H1 (cell line): ENCODE data around the gene FBXO21. TPM values are rescaled to one million over a fixed set of nuclear protein-coding genes. Genes with fewer than 3 reads are reported as not detected.

Experiments used
- CTCF ChIA-PET: fragments of 300-600 bp; sonication (Branson Sonifier 250); formaldehyde crosslinking; loops from one replicate; lab custom pipeline; 2021; ENCODE audit not compliant: partially characterized antibody; lab: Charles Lee
- POLR2A ChIA-PET: fragments of 300-600 bp; sonication (Branson Sonifier 250); formaldehyde crosslinking; loops from one replicate; lab custom pipeline; 2021; ENCODE audit warnings: inconsistent platforms; ENCODE audit not compliant: partially characterized antibody; lab: Charles Lee
- DNase-seq, 2 experiments: peaks; one replicate each; pipeline versions ENCODE4 v3.0.0 to v3.0.0-alpha.2; 2010 to 2022; ENCODE audit warnings: low spot score in 2 of 2, low read depth in 1 of 2, mixed read lengths in 1 of 2
- FAIRE-seq: peaks from 2 replicates; lab custom pipeline; 2011; peaks lifted over from hg19 to GRCh38; lab: Jason Lieb, UNC
- H2AFZ ChIP-seq: 2 replicates; pipeline ENCODE4 v1.8.1; 2012; ENCODE audit warnings: low read length, inconsistent platforms
- H2AK5ac ChIP-seq: 2 replicates; pipeline ENCODE4 v1.6.1; 2013; ENCODE audit warnings: low read depth, low read length
- H2BK120ac ChIP-seq: replicated peaks from 2 replicates; pipeline ENCODE3; 2013; ENCODE audit warnings: low read depth, low read length, inconsistent platforms
- H2BK12ac ChIP-seq: 2 replicates; pipeline ENCODE4 v1.6.1; 2013; ENCODE audit warnings: low read depth, low read length
- H2BK15ac ChIP-seq: 2 replicates; pipeline ENCODE4 v1.6.1; 2013; ENCODE audit warnings: low read length
- H2BK20ac ChIP-seq: 2 replicates; pipeline ENCODE4 v1.6.1; 2013; ENCODE audit warnings: low read length
- H2BK5ac ChIP-seq: 2 replicates; pipeline ENCODE4 v1.6.1; 2013; ENCODE audit warnings: low read depth, low read length
- H3K14ac ChIP-seq: 2 replicates; pipeline ENCODE4 v1.6.1; 2013; ENCODE audit warnings: inconsistent platforms; ENCODE audit not compliant: insufficient read length
- H3K18ac ChIP-seq: 2 replicates; pipeline ENCODE4 v1.6.1; 2013; ENCODE audit warnings: low read length; ENCODE audit errors: extremely low read depth
- H3K23ac ChIP-seq: 2 replicates; pipeline ENCODE4 v1.6.1; 2013; ENCODE audit warnings: inconsistent platforms; ENCODE audit not compliant: insufficient read length
- H3K23me2 ChIP-seq: 2 replicates; pipeline ENCODE4 v1.6.1; 2013; ENCODE audit warnings: low read depth, low read length
- H3K27ac ChIP-seq: 2 replicates; pipeline ENCODE4 v1.6.1; 2011; ENCODE audit warnings: low read depth, low read length, inconsistent platforms
- H3K27me3 ChIP-seq, 4 experiments: replicated peaks in 1 of 4; 1 replicate in 1 of 4; 2 replicates in 3 of 4; pipeline versions ENCODE4 v1.6.1 to v1.8.1; 2011 to 2013; ENCODE audit warnings: low read length in 3 of 4, mild to moderate bottlenecking in 3 of 4, inconsistent platforms in 2 of 4, mixed read lengths in 2 of 4, moderate library complexity in 1 of 4; ENCODE audit not compliant: control insufficient read depth in 3 of 4, insufficient read depth in 3 of 4; ENCODE audit errors: extremely low read depth in 1 of 4
- H3K36me3 ChIP-seq, 4 experiments: 2 replicates each; pipeline versions ENCODE4 v1.6.1 to v1.8.1; 2011 to 2013; ENCODE audit warnings: mild to moderate bottlenecking in 4 of 4, low read length in 3 of 4, moderate library complexity in 2 of 4, control low read depth in 1 of 4, inconsistent platforms in 1 of 4; ENCODE audit not compliant: insufficient read depth in 4 of 4, control insufficient read depth in 2 of 4
- H3K4ac ChIP-seq: replicated peaks from 2 replicates; pipeline ENCODE3; 2013; ENCODE audit warnings: low read length, low read depth, mixed read lengths, inconsistent platforms; ENCODE audit not compliant: insufficient read length
- H3K4me1 ChIP-seq, 4 experiments: replicated peaks in 1 of 4; 1 replicate in 1 of 4; 2 replicates in 3 of 4; pipeline versions ENCODE4 v1.6.1 to v1.8.1; 2011 to 2013; ENCODE audit warnings: low read length in 3 of 4, inconsistent platforms in 2 of 4, mixed read lengths in 1 of 4; ENCODE audit not compliant: insufficient read depth in 4 of 4, control insufficient read depth in 3 of 4
- H3K4me2 ChIP-seq, 2 experiments: 2 replicates each; pipeline versions ENCODE4 v1.6.1 to v1.8.1; 2011 to 2013; ENCODE audit warnings: low read depth in 2 of 2, low read length in 2 of 2, control low read depth in 1 of 2, inconsistent platforms in 1 of 2, mild to moderate bottlenecking in 1 of 2; ENCODE audit not compliant: insufficient read depth in 1 of 2
- H3K4me3 ChIP-seq, 4 experiments: fragments of 200-600, 300-600 bp in 1 of 4; sonication (generic), shearing (Covaris generic), sonication (Bioruptor Twin) in 1 of 4; 2 replicates each; pipeline versions ENCODE4 v1.5.1 to v1.8.1; 2011 to 2016; ENCODE audit warnings: low read length in 4 of 4, low read depth in 3 of 4, control low read depth in 2 of 4, inconsistent platforms in 2 of 4, mild to moderate bottlenecking in 2 of 4, mixed read lengths in 1 of 4, moderate library complexity in 1 of 4; ENCODE audit not compliant: insufficient read depth in 2 of 4; ENCODE audit errors: extremely low read depth in 1 of 4
- H3K56ac ChIP-seq: replicated peaks from 2 replicates; pipeline ENCODE3; 2013; ENCODE audit warnings: low read depth, mild to moderate bottlenecking, mixed read lengths, low read length, inconsistent platforms; ENCODE audit not compliant: insufficient read length
- H3K79me1 ChIP-seq: 2 replicates; pipeline ENCODE4 v1.6.1; 2013; ENCODE audit warnings: low read depth, low read length, control low read depth
- H3K79me2 ChIP-seq, 2 experiments: 2 replicates each; pipeline versions ENCODE4 v1.6.1 to v1.8.1; 2012 to 2013; ENCODE audit warnings: low read length in 2 of 2, mild to moderate bottlenecking in 2 of 2, inconsistent platforms in 1 of 2; ENCODE audit not compliant: insufficient read depth in 2 of 2, control insufficient read depth in 1 of 2
- H3K9ac ChIP-seq, 4 experiments: replicated peaks in 1 of 4; 1 replicate in 1 of 4; 2 replicates in 3 of 4; pipeline versions ENCODE4 v1.6.1 to v1.8.1; 2011 to 2013; ENCODE audit warnings: low read depth in 3 of 4, low read length in 3 of 4, control low read depth in 2 of 4, mild to moderate bottlenecking in 2 of 4, moderate library complexity in 2 of 4, inconsistent platforms in 1 of 4; ENCODE audit errors: extremely low read depth in 1 of 4
- H3K9me3 ChIP-seq, 2 experiments: 2 replicates each; pipeline versions ENCODE4 v1.6.1 to v1.8.1; 2012 to 2013; ENCODE audit warnings: mild to moderate bottlenecking in 2 of 2, moderate library complexity in 2 of 2, control low read depth in 1 of 2, inconsistent platforms in 1 of 2, low read depth in 1 of 2, low read length in 1 of 2, mixed read lengths in 1 of 2; ENCODE audit not compliant: insufficient read depth in 2 of 2
- H4K20me1 ChIP-seq, 2 experiments: replicated peaks in 1 of 2; 2 replicates each; pipeline versions ENCODE3 to v1.8.1; 2011 to 2013; ENCODE audit warnings: inconsistent platforms in 2 of 2, low read length in 2 of 2, mild to moderate bottlenecking in 1 of 2; ENCODE audit not compliant: insufficient read depth in 2 of 2, control insufficient read depth in 1 of 2
- H4K5ac ChIP-seq: 2 replicates; pipeline ENCODE4 v1.6.1; 2013; ENCODE audit warnings: low read length, low read depth, mixed read lengths, inconsistent platforms; ENCODE audit not compliant: insufficient read length
- H4K8ac ChIP-seq: 2 replicates; pipeline ENCODE4 v1.8.0; 2013; ENCODE audit warnings: mild to moderate bottlenecking, moderate library complexity, low read length, inconsistent platforms; ENCODE audit not compliant: insufficient read depth; ENCODE audit errors: extremely low read depth
- H4K91ac ChIP-seq: replicated peaks from 2 replicates; pipeline ENCODE3; 2013; ENCODE audit warnings: low read length, mixed read lengths, inconsistent platforms; ENCODE audit not compliant: insufficient read length
- CREB1 ChIP-seq: IDR thresholded peaks from 2 replicates; pipeline ENCODE4 v1.6.1; 2012; ENCODE audit warnings: inconsistent platforms
- CTCF ChIP-seq, 3 experiments: IDR thresholded peaks; 1 replicate in 2 of 3; 2 replicates in 1 of 3; pipeline versions ENCODE4 v1.5.1 to v1.6.1; 2011; ENCODE audit warnings: low read length in 3 of 3, mild to moderate bottlenecking in 3 of 3, inconsistent platforms in 2 of 3, low read depth in 1 of 3, moderate library complexity in 1 of 3; ENCODE audit not compliant: insufficient read depth in 1 of 3; ENCODE audit errors: control extremely low read depth in 1 of 3
- HDAC2 ChIP-seq, 2 experiments: fragments of 300-600 bp in 1 of 2; sonication (generic) in 1 of 2; IDR thresholded peaks; 2 replicates each; pipeline ENCODE4 v1.6.1; 2011 to 2012; ENCODE audit warnings: low read depth in 2 of 2, low read length in 2 of 2, mild to moderate bottlenecking in 2 of 2, moderate library complexity in 2 of 2, borderline replicate concordance in 1 of 2, inconsistent platforms in 1 of 2
- NANOG ChIP-seq: IDR thresholded peaks from 2 replicates; pipeline ENCODE4 v1.6.1; 2011; ENCODE audit warnings: low read length, low read depth, mild to moderate bottlenecking, inconsistent platforms; ENCODE audit not compliant: insufficient read depth, poor library complexity, severe bottlenecking
- RAD21 ChIP-seq, 2 experiments: IDR thresholded peaks in 1 of 2; conservative IDR thresholded peaks in 1 of 2; 2 replicates each; pipeline ENCODE4 v1.6.1; 2011; ENCODE audit warnings: low read depth in 2 of 2, low read length in 2 of 2, improper control_type of control experiment in 1 of 2, inconsistent platforms in 1 of 2, mild to moderate bottlenecking in 1 of 2, moderate library complexity in 1 of 2
- RBBP5 ChIP-seq: IDR thresholded peaks from 2 replicates; pipeline ENCODE4 v1.7.1; 2012; ENCODE audit warnings: low read depth, mild to moderate bottlenecking, inconsistent platforms, low read length, moderate library complexity, borderline replicate concordance
- RNF2 ChIP-seq: fragments of 200-900, 300-1000 bp; sonication (generic); IDR thresholded peaks from 2 replicates; pipeline ENCODE4 v1.7.1; 2016; ENCODE audit warnings: borderline replicate concordance, low read depth, mild to moderate bottlenecking, antibody characterized with exemption, low read length; ENCODE audit not compliant: poor library complexity, severe bottlenecking; ENCODE audit errors: missing control alignments
- SIX5 ChIP-seq: IDR thresholded peaks from 2 replicates; pipeline ENCODE4 v1.6.1; 2011; ENCODE audit warnings: mild to moderate bottlenecking, low read depth, low read length
- SP2 ChIP-seq: IDR thresholded peaks from 2 replicates; pipeline ENCODE4 v1.6.1; 2012; ENCODE audit warnings: mild to moderate bottlenecking, low read length, inconsistent platforms
- TAF7 ChIP-seq: optimal IDR thresholded peaks from 2 replicates; pipeline ENCODE3; 2011; ENCODE audit warnings: low read depth, mild to moderate bottlenecking, inconsistent platforms, low read length, moderate library complexity, borderline replicate concordance
- WGBS, 2 experiments: shearing (Covaris generic) in 1 of 2; methylation state at CpG; one replicate each; pipeline versions ENCODE4 v1.1.6 to v1.1.7; 2013 to 2015; ENCODE audit warnings: low lambda C conversion rate in 2 of 2, mixed read lengths in 2 of 2, inconsistent platforms in 1 of 2, low coverage in 1 of 2, missing lambda C conversion rate in 1 of 2; ENCODE audit not compliant: insufficient replicate concordance in 2 of 2, insufficient coverage in 1 of 2, insufficient read length in 1 of 2; ENCODE audit errors: extremely low coverage in 1 of 2, missing lambda C conversion rate in 1 of 2; 5-methylcytosine and 5-hydroxymethylcytosine counted together
- polyA plus RNA-seq, 7 experiments: library from polyadenylated mRNA; depleted of rRNA in 3 of 7; stranded (reverse) in 5 of 7; unstranded in 2 of 7; fragments of >200 nt in 5 of 7; fragments of 200-250 nt in 2 of 7; gene quantifications; 1 replicate in 5 of 7; 2 replicates in 1 of 7; 4 replicates in 1 of 7; pipeline versions ENCODE4 v1.2.1 to v1.2.3, GENCODE V29; 2011 to 2013; ENCODE audit warnings: missing spikeins in 2 of 7, mixed read lengths in 2 of 7
- total RNA-seq: library from RNA; stranded (reverse); fragmentation: NEBNext Ultra II Directional; extraction: Animal tissue kit (Norgen Biotek cat#: 25700); gene quantifications from 2 replicates; pipeline ENCODE4 v1.2.1, GENCODE V29; 2021

The FBXO21 gene
- total and polyA plus RNA-seq, 2 of the 8 experiments (the other 6 are each of a cell fraction or from before 2014, with no cell fraction given): 57.0 to 80.6 TPM

- no peak overlapping the region for H3K9ac ChIP-seq
- no peak overlapping the region for H2BK15ac ChIP-seq
- no peak overlapping the region for H2BK120ac ChIP-seq
- H4K91ac ChIP-seq: no peak overlapping the region
- no peak overlapping the region for H2AFZ ChIP-seq
- H3K27me3 ChIP-seq: peaks cover 5 to 10% (median 8%) of the 10 kb centered on the region in 4 experiments
- 90% methylated on average over 11 of the region's 11 CpGs; no CpG with 5 or more reads in 1 of the 2 experiments for WGBS, 2 experiments
- POLR2A ChIA-PET: no interaction called here
- no peaks in the 10 kb centered on the region for H3K79me1 ChIP-seq
- no peak overlapping the region for H3K4ac ChIP-seq
- H3K36me3 ChIP-seq: no peaks in the 10 kb centered on the region
- no peaks in the 10 kb centered on the region for H4K20me1 ChIP-seq
- H3K4me2 ChIP-seq: no peak overlapping the region
- no peak overlapping the region for H2BK12ac ChIP-seq
- no peak overlapping the region for H3K23ac ChIP-seq
- H3K56ac ChIP-seq: no peak overlapping the region
- CTCF ChIA-PET: interaction anchor here (0.6 to 8.3 kb wide), 13 partner anchors 8 to 1121 kb away, joined by 3 to 43 read pairs (median 4); no protein-coding TSS in a partner anchor
- H3K14ac ChIP-seq: no peak overlapping the region
- H3K18ac ChIP-seq: no peak overlapping the region
- H3K23me2 ChIP-seq: peaks cover 2% of the 10 kb centered on the region; the same call in 1 of the 2 replicates
- DNase-seq: no peak
- no peaks in the 10 kb centered on the region for H3K79me2 ChIP-seq
- H2AK5ac ChIP-seq: no peak overlapping the region
- H3K9me3 ChIP-seq: peaks cover 0 to 6% of the 10 kb centered on the region in 2 experiments; a peak in 1 of 4 replicates
- peaks cover 0 to 3% (median 0%) of the 10 kb centered on the region in 4 experiments; a peak in 3 of 7 replicates for H3K4me1 ChIP-seq
- H4K5ac ChIP-seq: no peak overlapping the region
- no peak overlapping the region for H3K27ac ChIP-seq
- H2BK5ac ChIP-seq: no peak overlapping the region
- H3K4me3 ChIP-seq: no peak overlapping the region
- no peak overlapping the region for H4K8ac ChIP-seq
- no peak overlapping the region for H2BK20ac ChIP-seq
- no peak for FAIRE-seq
- no peak for TF ChIP-seq CREB1
- no peak for TF ChIP-seq CTCF (IDR thresholded peaks at IDR 0.05; ENCODE audit: control extremely low read depth in 1 of 3, insufficient read depth in 1 of 3, low read depth in 1 of 3, low read length in 3 of 3)
- TF ChIP-seq RBBP5: no peak
- no peak for TF ChIP-seq SP2
- TF ChIP-seq NANOG: no peak
- TF ChIP-seq SIX5: no peak
- no peak for TF ChIP-seq RNF2
- no peak for TF ChIP-seq TAF7
- TF ChIP-seq RAD21 (IDR thresholded peaks at IDR 0.05 in 1 of 2, conservative IDR thresholded peaks at IDR 0.05 in 1 of 2; ENCODE audit: low read depth in 2 of 2, low read length in 2 of 2): no peak
- no peak for TF ChIP-seq HDAC2 (IDR thresholded peaks at IDR 0.05; ENCODE audit: borderline replicate concordance in 1 of 2, low read depth in 2 of 2, low read length in 2 of 2)
These were observed 96.8 kb downstream of the FBXO21 start for GRCh38 chr12:117093431-117093830.
